ENCODE measurements around the gene PRPF38A.

PRPF38A gene

DNA sequence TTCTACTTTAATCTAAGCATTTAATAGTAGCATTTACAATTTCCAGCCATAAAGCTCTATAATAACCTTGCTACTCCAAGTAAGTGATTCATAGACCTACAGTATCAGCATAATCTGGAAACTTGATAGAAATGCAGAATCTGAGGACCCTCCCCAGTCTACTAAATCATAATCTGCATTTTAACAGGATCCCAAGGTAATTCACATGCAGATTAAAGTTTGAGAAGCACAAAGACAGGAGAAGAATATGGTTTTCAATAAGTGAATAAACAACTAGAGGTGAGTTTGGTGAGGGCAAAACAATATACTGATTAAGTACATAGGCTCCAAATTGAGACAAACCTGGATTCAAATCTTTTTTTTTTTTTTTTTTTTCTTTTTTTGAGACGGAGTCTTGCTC, 57.4 kb downstream of the PRPF38A start:
- no peak for DNase-seq (ENCODE audit: low spot score)

DNA sequence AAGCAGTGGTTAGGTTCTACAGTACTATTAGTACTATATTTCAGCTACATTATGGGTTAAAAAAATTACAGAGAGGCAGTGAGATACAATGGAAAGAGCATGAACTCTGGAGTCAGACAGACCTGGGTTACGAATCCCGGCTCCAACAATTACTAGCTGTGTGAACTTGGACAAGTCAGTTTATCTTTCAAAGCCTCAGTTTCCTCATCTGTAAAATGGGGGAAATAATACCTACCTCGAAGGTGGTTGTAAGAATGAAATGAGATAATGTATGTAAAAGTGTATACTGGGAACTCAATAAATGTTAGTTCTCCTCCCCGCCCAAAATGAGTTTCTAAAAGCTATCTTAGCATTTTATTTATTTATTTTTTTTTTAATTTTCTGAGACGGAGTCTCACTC, 59.5 kb downstream of the PRPF38A start:
- no peak for DNase-seq (ENCODE audit: low spot score)

DNA sequence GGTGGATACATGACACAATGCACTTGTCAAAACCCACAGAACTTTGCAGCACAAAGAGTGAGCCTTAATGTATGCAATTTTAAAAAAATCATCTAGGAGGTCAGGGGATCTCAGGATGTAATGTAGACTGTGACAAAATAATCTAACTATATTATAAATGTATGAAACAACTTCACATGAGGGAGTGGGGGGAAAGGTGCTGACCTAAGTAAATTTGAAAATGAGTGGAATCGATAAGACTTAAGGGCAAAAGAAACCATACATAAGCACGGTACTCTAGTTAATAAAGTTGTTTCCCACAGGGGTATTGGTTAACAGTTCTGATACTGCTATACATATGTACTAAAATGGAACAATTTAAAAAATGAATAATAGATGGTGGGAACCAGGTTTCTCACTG, 64.7 kb downstream of the PRPF38A start:
- no peak for DNase-seq (ENCODE audit: low spot score)
